Fibroblast of mammary gland (primary cell): Measurements from ENCODE around the gene KCNQ1OT1.

Experiments
- DNase-seq: peaks from one replicate; pipeline ENCODE4 v3.0.0-alpha.2; 2010; ENCODE audit warnings: low read depth
- H3K4me3 ChIP-seq: 2 replicates; pipeline ENCODE4 v1.5.1; 2011; ENCODE audit warnings: low read depth, mild to moderate bottlenecking, low read length, moderate library complexity; ENCODE audit not compliant: control insufficient read depth
- CTCF ChIP-seq: conservative IDR thresholded peaks from 2 replicates; pipeline ENCODE4 v1.5.1; 2011; ENCODE audit warnings: low read depth, low read length, inconsistent platforms; ENCODE audit not compliant: control insufficient read depth, insufficient read depth

Gene KCNQ1OT1

DNA sequence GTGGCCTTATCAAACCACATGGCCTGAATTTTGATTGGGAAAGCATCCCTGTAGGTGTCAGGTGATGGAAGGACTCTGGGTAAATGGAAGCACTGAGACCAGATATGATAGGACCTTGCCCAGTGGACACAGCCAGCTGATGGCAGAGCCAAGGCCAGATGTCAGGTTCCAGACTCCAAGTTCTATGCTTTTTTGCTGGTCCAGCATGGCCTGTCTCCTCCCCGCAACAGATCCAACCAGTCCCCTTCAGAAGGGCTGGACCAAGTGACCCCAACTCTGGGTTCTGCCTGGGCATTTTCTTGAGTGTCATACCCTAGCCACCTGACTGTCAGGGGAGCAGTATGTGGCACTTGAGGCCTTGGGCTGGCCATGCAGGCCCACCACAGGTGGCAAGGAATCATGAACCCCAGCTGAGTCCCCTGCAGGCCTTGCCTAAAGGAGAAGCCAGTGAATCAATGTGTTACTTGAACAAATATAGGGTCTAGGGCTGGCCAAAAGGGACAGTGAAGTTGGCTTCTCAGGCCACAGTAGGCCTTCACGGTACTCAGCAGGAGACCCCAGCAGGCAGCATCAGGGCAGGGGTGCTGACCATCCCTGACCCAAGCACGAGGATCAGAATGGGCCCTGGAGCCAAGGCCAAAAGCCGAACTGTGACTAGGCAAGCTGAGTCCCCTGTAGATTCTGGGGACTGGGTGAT is 27.1 kb downstream of the KCNQ1OT1 start:
- no peak for DNase-seq
- no peak for TF ChIP-seq CTCF

DNA sequence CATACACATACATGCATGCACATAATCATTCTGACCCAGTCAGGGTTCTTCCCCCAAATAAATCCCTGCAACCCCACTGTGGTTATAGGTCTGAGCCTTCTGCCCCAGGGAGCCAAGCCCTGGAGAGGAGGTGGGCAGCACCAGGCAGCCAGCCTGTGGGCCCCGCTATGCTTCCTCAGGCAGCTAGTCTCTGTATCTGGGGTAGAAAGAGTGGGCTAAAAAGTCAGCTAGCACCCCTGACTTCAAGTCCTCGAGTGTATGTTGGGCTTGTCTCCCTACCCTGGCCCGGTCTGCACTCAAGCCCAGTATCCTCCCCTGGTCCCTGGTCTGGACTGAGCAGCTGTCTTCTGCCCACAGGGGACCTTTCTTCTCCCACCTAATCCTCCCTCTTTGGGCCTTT is 28.0 kb downstream of the KCNQ1OT1 start:
- TF ChIP-seq CTCF, result no peak
- no peak overlapping the region for H3K4me3 ChIP-seq
- DNase-seq, result no peak

More for the DNA sequence above, 27.1 kb downstream of the KCNQ1OT1 start:
- no peak overlapping the region for H3K4me3 ChIP-seq

DNA sequence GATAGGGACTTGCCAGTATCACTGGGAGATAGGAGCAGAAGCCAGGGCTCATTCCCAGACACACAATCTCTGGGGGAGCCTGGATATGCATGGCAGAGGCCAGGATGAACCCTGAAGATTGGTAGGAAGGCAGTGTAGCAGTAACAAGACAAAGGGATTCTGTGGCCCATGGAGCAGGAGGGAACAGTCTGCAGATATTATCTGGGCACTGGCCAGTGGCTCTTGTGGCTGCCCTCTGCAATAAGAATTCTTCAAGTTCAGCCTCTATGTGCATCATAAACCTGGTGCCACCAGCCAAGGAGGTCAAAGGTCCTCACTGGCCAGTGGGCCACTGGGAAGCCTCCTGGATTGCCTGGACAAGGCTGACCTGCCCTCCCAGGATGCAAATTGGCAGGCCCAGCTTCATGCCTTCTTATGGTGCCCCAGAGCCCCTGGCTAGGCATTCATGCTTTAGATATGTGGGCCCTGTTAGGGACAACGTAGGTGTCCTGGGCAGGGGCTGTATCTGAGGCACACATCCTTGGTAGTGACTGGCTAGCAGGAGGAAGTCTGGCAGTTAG is 29.2 kb downstream of the KCNQ1OT1 start:
- TF ChIP-seq CTCF, result no peak
- no peak overlapping the region for H3K4me3 ChIP-seq
- DNase-seq, result no peak

DNA sequence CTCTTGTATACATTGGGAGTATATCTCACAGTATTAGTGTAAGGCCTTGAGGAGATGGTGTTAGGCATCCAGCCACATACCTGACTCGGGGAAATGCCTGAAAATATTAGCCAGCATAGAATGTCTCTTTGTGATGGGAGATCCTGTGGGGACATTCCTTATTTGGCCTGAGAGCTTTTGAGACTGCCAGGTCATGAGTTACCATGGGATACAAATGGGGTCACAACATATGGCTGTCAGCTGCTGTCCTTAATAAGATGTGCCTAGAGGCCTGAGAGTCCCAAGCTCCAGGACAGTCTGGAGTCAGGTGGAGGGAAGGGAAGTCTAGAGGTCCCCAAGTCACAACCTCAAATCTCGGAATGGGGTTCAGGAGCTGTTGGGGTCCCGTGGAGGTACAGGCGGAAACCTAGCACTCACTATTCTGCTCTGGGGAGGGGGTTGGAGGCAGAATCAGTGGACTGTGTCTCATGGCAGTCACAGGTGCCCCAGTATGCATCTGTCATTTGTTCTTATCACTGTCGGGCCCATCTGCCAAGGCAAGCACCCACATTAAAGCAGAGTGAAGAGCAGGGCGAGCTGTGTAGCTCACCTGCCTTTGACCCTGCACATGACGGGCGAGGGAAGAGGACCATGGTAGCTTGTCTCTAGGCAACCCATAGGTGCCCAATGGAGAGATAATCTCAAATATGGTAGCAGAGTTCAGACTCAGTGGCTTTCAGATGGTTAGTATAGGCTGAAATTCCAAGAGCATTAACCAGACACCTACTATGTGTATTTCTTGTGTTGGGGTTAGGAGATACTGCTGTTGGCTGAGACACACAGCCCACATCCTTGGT is 29.9 kb downstream of the KCNQ1OT1 start:
- TF ChIP-seq CTCF, result no peak
- DNase-seq, result no peak
- H3K4me3 ChIP-seq, result no peak overlapping the region

GRCh38 chr11:2668876-2669275 is 30.9 kb downstream of the KCNQ1OT1 start:
- no peak overlapping the region for H3K4me3 ChIP-seq
- no peak for TF ChIP-seq CTCF
- no peak for DNase-seq

- no peak for TF ChIP-seq CTCF
- DNase-seq, result no peak
- no peak overlapping the region for H3K4me3 ChIP-seq
These were observed 31.9 kb downstream of the KCNQ1OT1 start for GRCh38 chr11:2667940-2668339.
